Measurements from ENCODE around the gene ERGIC1. TPM values are rescaled to one million over a fixed set of nuclear protein-coding genes. Genes with fewer than 3 reads are reported as not detected.

ERGIC1 gene
- total RNA-seq, 1 experiment from 2014 or later, result 77.0 TPM

DNA sequence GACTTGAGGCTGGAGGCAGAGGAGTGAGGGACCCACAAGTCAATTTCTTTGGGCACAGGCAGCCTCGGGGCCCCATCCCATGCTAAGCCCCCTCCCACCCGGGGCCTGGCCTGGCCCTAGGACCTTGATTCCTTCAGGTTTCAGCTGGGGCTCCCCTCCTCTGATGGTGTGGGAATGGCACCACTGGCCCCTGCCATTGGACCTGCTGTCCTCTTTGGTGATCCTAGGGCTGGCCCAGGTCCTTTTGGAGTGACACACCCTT is 10.5 kb downstream of the ERGIC1 start:
- H2BK12ac ChIP-seq (ENCODE audit: insufficient read length, low read depth, low read length), result no peak overlapping the region
- H3K23ac ChIP-seq (ENCODE audit: insufficient read length, low read depth, low read length), result no peak overlapping the region
- H4K20me1 ChIP-seq (ENCODE audit: control insufficient read depth, insufficient read depth, insufficient read length), result no peaks in the 10 kb centered on the region
- H2BK20ac ChIP-seq (ENCODE audit: low read depth, low read length, poor library complexity, severe bottlenecking), result no peak overlapping the region
- H3K18ac ChIP-seq (ENCODE audit: insufficient read length, low read depth, low read length), result no peak overlapping the region
- H3K4me2 ChIP-seq (ENCODE audit: insufficient read depth, insufficient read length, low read length), result no peak overlapping the region
- H2AFZ ChIP-seq (ENCODE audit: low read length), result no peak overlapping the region
- H4K8ac ChIP-seq (replicated peaks; ENCODE audit: insufficient read length, low read depth, low read length), result no peak overlapping the region
- H3K23me2 ChIP-seq (ENCODE audit: insufficient read length, low read depth, low read length, poor library complexity, severe bottlenecking), result no peaks in the 10 kb centered on the region
- H3K56ac ChIP-seq (ENCODE audit: insufficient read length, low read depth, low read length), result no peak overlapping the region
- no peak overlapping the region for H3K4me3 Mint-ChIP-seq
- no peak for DNase-seq
- H3K36me3 Mint-ChIP-seq (ENCODE audit: insufficient read depth in 1 of 3, low read depth in 3 of 3), result peaks cover 0 to 17% (median 5%) of the 10 kb centered on the region in 3 experiments; a peak in 5 of 7 replicates
- no peak overlapping the region for H2BK120ac ChIP-seq (ENCODE audit: low read depth, low read length, poor library complexity, severe bottlenecking)
- WGBS (ENCODE audit: extremely low coverage, insufficient read length, low lambda C conversion rate), result no CpG with 5 or more reads among the region's 2 CpGs
- no peaks in the 10 kb centered on the region for H3K27me3 ChIP-seq (ENCODE audit: insufficient read depth, low read length)
- no peaks in the 10 kb centered on the region; the same call in 1 of the 2 replicates for H3K4me1 ChIP-seq (ENCODE audit: insufficient read depth, low read length)
- no peaks in the 10 kb centered on the region for H3K9me3 Mint-ChIP-seq
- no peak overlapping the region for H2BK5ac ChIP-seq (ENCODE audit: insufficient read length, low read length)
- H3K79me1 ChIP-seq (ENCODE audit: insufficient read depth, low read depth, low read length, poor library complexity, severe bottlenecking), result no peaks in the 10 kb centered on the region
- H3T11ph ChIP-seq (ENCODE audit: low read length), result no peak overlapping the region
- H3K79me2 ChIP-seq (ENCODE audit: insufficient read depth, low read length), result peaks cover 10% of the 10 kb centered on the region; the same call in 1 of the 2 replicates
- no peaks in the 10 kb centered on the region for H3K9me3 ChIP-seq (ENCODE audit: control insufficient read depth, low read depth, low read length)
- no peak overlapping the region for H2BK15ac ChIP-seq (ENCODE audit: low read depth, low read length)
- H3K27me3 Mint-ChIP-seq (ENCODE audit: low read depth), result no peaks in the 10 kb centered on the region
- H3K27ac ChIP-seq (ENCODE audit: insufficient read length, low read depth, low read length), result no peak overlapping the region
- H4K91ac ChIP-seq (ENCODE audit: insufficient read length, low read depth, low read length), result no peak overlapping the region
- TF ChIP-seq, protein P1, sequence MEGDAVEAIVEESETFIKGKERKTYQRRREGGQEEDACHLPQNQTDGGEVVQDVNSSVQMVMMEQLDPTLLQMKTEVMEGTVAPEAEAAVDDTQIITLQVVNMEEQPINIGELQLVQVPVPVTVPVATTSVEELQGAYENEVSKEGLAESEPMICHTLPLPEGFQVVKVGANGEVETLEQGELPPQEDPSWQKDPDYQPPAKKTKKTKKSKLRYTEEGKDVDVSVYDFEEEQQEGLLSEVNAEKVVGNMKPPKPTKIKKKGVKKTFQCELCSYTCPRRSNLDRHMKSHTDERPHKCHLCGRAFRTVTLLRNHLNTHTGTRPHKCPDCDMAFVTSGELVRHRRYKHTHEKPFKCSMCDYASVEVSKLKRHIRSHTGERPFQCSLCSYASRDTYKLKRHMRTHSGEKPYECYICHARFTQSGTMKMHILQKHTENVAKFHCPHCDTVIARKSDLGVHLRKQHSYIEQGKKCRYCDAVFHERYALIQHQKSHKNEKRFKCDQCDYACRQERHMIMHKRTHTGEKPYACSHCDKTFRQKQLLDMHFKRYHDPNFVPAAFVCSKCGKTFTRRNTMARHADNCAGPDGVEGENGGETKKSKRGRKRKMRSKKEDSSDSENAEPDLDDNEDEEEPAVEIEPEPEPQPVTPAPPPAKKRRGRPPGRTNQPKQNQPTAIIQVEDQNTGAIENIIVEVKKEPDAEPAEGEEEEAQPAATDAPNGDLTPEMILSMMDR (conservative IDR thresholded peaks at IDR 0.05), result no peak
- no peak overlapping the region for H3K14ac ChIP-seq (ENCODE audit: insufficient read depth, low read length)
- H3K27ac Mint-ChIP-seq, result no peak overlapping the region
- no peak overlapping the region for H4K5ac ChIP-seq (ENCODE audit: insufficient read length, low read depth, low read length)
- no peak overlapping the region for H3K4ac ChIP-seq (ENCODE audit: low read depth, low read length)
- H3K9ac ChIP-seq (ENCODE audit: extremely low read depth, insufficient read length, low read length), result no peak overlapping the region
- peaks cover 21 to 32% of the 10 kb centered on the region in 2 experiments for H3K4me1 Mint-ChIP-seq
- H2AK5ac ChIP-seq (ENCODE audit: insufficient read length, low read length), result no peak overlapping the region

Measured in H9 (cell line).